ENCODE data around the gene PSAPL1. TPM values are rescaled to one million over a fixed set of nuclear protein-coding genes. Genes with fewer than 3 reads are reported as not detected.

Gene PSAPL1
- polyA plus RNA-seq, 1 donor from 2014 or later, result not detected

GRCh38 chr4:7465017-7465416 lies 30.3 kb upstream of the PSAPL1 start:
- Histone ChIP-seq H3K27me3 (ENCODE audit: insufficient read depth, low read depth, low read length) (no peaks in the 10 kb centered on the region), H3K4me3 (ENCODE audit: low read length) (no peak overlapping the region), H4K20me1 (ENCODE audit: insufficient read depth) (no peaks in the 10 kb centered on the region), H3K9ac (ENCODE audit: low read length) (no peak overlapping the region), H3K79me2 (replicated peaks; ENCODE audit: insufficient read depth, low read length) (no peaks in the 10 kb centered on the region), H3F3A (ENCODE audit: insufficient read depth, low read length, poor library complexity, severe bottlenecking) (no peaks in the 10 kb centered on the region), H3K36me3 (ENCODE audit: insufficient read depth, low read length) (no peaks in the 10 kb centered on the region), H3K9me2 (ENCODE audit: insufficient read depth, low read length) (no peaks in the 10 kb centered on the region), H3K4me2 (ENCODE audit: low read length) (no peak overlapping the region), H2AFZ (ENCODE audit: low read depth, low read length) (no peak overlapping the region), H3K9me3 (ENCODE audit: low read length) (no peaks in the 10 kb centered on the region), H3K27ac (ENCODE audit: low read length) (no peak overlapping the region)
- no peak for TF ChIP-seq EP300 (conservative IDR thresholded peaks at IDR 0.05; ENCODE audit: poor library complexity, severe bottlenecking)
- TF ChIP-seq, protein P1, sequence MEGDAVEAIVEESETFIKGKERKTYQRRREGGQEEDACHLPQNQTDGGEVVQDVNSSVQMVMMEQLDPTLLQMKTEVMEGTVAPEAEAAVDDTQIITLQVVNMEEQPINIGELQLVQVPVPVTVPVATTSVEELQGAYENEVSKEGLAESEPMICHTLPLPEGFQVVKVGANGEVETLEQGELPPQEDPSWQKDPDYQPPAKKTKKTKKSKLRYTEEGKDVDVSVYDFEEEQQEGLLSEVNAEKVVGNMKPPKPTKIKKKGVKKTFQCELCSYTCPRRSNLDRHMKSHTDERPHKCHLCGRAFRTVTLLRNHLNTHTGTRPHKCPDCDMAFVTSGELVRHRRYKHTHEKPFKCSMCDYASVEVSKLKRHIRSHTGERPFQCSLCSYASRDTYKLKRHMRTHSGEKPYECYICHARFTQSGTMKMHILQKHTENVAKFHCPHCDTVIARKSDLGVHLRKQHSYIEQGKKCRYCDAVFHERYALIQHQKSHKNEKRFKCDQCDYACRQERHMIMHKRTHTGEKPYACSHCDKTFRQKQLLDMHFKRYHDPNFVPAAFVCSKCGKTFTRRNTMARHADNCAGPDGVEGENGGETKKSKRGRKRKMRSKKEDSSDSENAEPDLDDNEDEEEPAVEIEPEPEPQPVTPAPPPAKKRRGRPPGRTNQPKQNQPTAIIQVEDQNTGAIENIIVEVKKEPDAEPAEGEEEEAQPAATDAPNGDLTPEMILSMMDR (IDR thresholded peaks at IDR 0.05; ENCODE audit: poor library complexity, severe bottlenecking), result no peak
- no peak for TF ChIP-seq RAD21 (conservative IDR thresholded peaks at IDR 0.05)
- TF ChIP-seq SMC3 (conservative IDR thresholded peaks at IDR 0.05; ENCODE audit: poor library complexity), result no peak
- TF ChIP-seq POLR2AphosphoS5 (IDR thresholded peaks at IDR 0.05), result no peak

- H3K4me2 ChIP-seq (ENCODE audit: low read length), result no peak overlapping the region
- no peaks in the 10 kb centered on the region for H3K27me3 ChIP-seq (ENCODE audit: insufficient read depth, low read depth, low read length)
- H3F3A ChIP-seq (ENCODE audit: insufficient read depth, low read length, poor library complexity, severe bottlenecking), result no peaks in the 10 kb centered on the region
- H3K79me2 ChIP-seq (replicated peaks; ENCODE audit: insufficient read depth, low read length), result no peaks in the 10 kb centered on the region
- no peak overlapping the region for H3K27ac ChIP-seq (ENCODE audit: low read length)
- H3K9me2 ChIP-seq (ENCODE audit: insufficient read depth, low read length), result no peaks in the 10 kb centered on the region
- no peaks in the 10 kb centered on the region for H3K36me3 ChIP-seq (ENCODE audit: insufficient read depth, low read length)
- no peaks in the 10 kb centered on the region for H3K9me3 ChIP-seq (ENCODE audit: low read length)
- TF ChIP-seq REST (IDR thresholded peaks at IDR 0.05; ENCODE audit: borderline replicate concordance) (no peak), TAF1 (IDR thresholded peaks at IDR 0.05; ENCODE audit: low read depth) (no peak), SMC3 (conservative IDR thresholded peaks at IDR 0.05; ENCODE audit: poor library complexity) (no peak), EZH2 (IDR thresholded peaks at IDR 0.05; ENCODE audit: borderline replicate concordance, insufficient read depth, low read length, poor library complexity, severe bottlenecking) (no peak), POLR2AphosphoS5 (IDR thresholded peaks at IDR 0.05) (no peak)
- H3K9ac ChIP-seq (ENCODE audit: low read length), result no peak overlapping the region
- no peaks in the 10 kb centered on the region for H4K20me1 ChIP-seq (ENCODE audit: insufficient read depth)
- no peak overlapping the region for H2AFZ ChIP-seq (ENCODE audit: low read depth, low read length)
- no peak overlapping the region for H3K4me3 ChIP-seq (ENCODE audit: low read length)
Observed at GRCh38 chr4:7464259-7464655, 29.5 kb upstream of the PSAPL1 start.

- Histone ChIP-seq H3K9me2 (ENCODE audit: insufficient read depth, low read length) (no peaks in the 10 kb centered on the region), H3K36me3 (ENCODE audit: insufficient read depth, low read length) (no peaks in the 10 kb centered on the region), H4K20me1 (ENCODE audit: insufficient read depth) (no peaks in the 10 kb centered on the region), H3K9me3 (ENCODE audit: low read length) (no peaks in the 10 kb centered on the region), H3K9ac (ENCODE audit: low read length) (no peak overlapping the region), H3K27me3 (ENCODE audit: insufficient read depth, low read depth, low read length) (no peaks in the 10 kb centered on the region), H2AFZ (ENCODE audit: low read depth, low read length) (no peak overlapping the region), H3K4me2 (ENCODE audit: low read length) (no peak overlapping the region), H3F3A (ENCODE audit: insufficient read depth, low read length, poor library complexity, severe bottlenecking) (no peaks in the 10 kb centered on the region), H3K79me2 (replicated peaks; ENCODE audit: insufficient read depth, low read length) (no peaks in the 10 kb centered on the region), H3K27ac (ENCODE audit: low read length) (no peak overlapping the region), H3K4me3 (ENCODE audit: low read length) (no peak overlapping the region)
- TF ChIP-seq REST (IDR thresholded peaks at IDR 0.05; ENCODE audit: borderline replicate concordance), result no peak
- TF ChIP-seq RAD21 (conservative IDR thresholded peaks at IDR 0.05), result no peak
- TF ChIP-seq EP300 (conservative IDR thresholded peaks at IDR 0.05; ENCODE audit: poor library complexity, severe bottlenecking), result no peak
- TF ChIP-seq, protein P1 (IDR thresholded peaks at IDR 0.05; ENCODE audit: poor library complexity, severe bottlenecking), result no peak
Observed at GRCh38 chr4:7463566-7464258, 29.0 kb upstream of the PSAPL1 start.
